A549 treated with CpdA at 1 μM for 4 hours (cell line): ENCODE data around the gene PPAN. TPM values are rescaled to one million over a fixed set of nuclear protein-coding genes. Genes with fewer than 3 reads are reported as not detected.

ENCODE experiments used
- total RNA-seq: library from RNA; stranded (reverse); fragments of 200-300 nt; extraction: Qiagen RNA extraction; gene quantifications from 5 replicates; pipeline ENCODE4 v1.2.3, GENCODE V29; 2022; ENCODE audit warnings: low read depth

PPAN gene
- 41.6 to 62.8 TPM (median 53.8 TPM) in 5 replicates for total RNA-seq

GRCh38 chr19:10106100-10106936, at the start of gene PPAN:
TSS of gene PPAN (plus strand) at chr19:10106362. CDS start at chr19:10106395, 33 bp downstream.

GRCh38 chr19:10085641-10086590, 20.2 kb upstream of the PPAN start, which contains the start of gene SHFL:
TSS of gene SHFL (plus strand) at chr19:10086317. CDS start at chr19:10086428, 111 bp downstream.

GRCh38 chr19:10111405-10111811, 5.2 kb downstream of the PPAN start, which contains the start of gene P2RY11:
TSS of gene P2RY11 (plus strand) at chr19:10111693. CDS start at chr19:10111722, 29 bp downstream.

Other genes starting within 250 kb of the PPAN start
- 8.2 to 12.7 TPM (median 11.7 TPM) in 5 replicates for gene OLFM2, start 169.8 kb upstream of the PPAN start, total RNA-seq
- 3.8 to 5.2 TPM (median 4.0 TPM) in 5 replicates for gene COL5A3, start 95.9 kb upstream of the PPAN start, total RNA-seq
- gene RDH8, start 92.9 kb upstream of the PPAN start, total RNA-seq, result 0.28 to 0.82 TPM (median 0.45 TPM) in 5 replicates
- 7.2 to 8.7 TPM (median 8.0 TPM) in 5 replicates for gene SHFL, start 20.0 kb upstream of the PPAN start, total RNA-seq
- 0.07 to 0.27 TPM (median 0.08 TPM) in 5 replicates for gene ANGPTL6, start 3.7 kb upstream of the PPAN start, total RNA-seq
- gene P2RY11, start 5.3 kb downstream of the PPAN start, total RNA-seq, result 6.8 to 13.7 TPM (median 7.8 TPM) in 5 replicates
- 163 to 185 TPM (median 168 TPM) in 5 replicates for gene EIF3G, start 13.5 kb downstream of the PPAN start, total RNA-seq
- gene DNMT1, start 88.6 kb downstream of the PPAN start, total RNA-seq, result 63.0 to 73.0 TPM (median 65.9 TPM) in 5 replicates
- 1.0 to 1.6 TPM (median 1.2 TPM) in 5 replicates for gene S1PR2, start 125.0 kb downstream of the PPAN start, total RNA-seq
- gene MRPL4, start 145.9 kb downstream of the PPAN start, total RNA-seq, result 55.5 to 80.2 TPM (median 74.8 TPM) in 5 replicates
- 3.4 to 7.4 TPM (median 4.9 TPM) in 5 replicates for gene ICAM1, start 164.8 kb downstream of the PPAN start, total RNA-seq
- gene ICAM4, start 180.6 kb downstream of the PPAN start, total RNA-seq, result 0.10 to 0.20 TPM in 2 of 5 replicates, not detected in the others
- 0.52 to 0.84 TPM (median 0.61 TPM) in 5 replicates for gene ICAM5, start 183.6 kb downstream of the PPAN start, total RNA-seq
- gene ZGLP1, start 203.5 kb downstream of the PPAN start, total RNA-seq, result 0.82 to 3.4 TPM (median 2.0 TPM) in 5 replicates
- gene FDX2, start 209.7 kb downstream of the PPAN start, total RNA-seq, result 26.3 to 41.5 TPM (median 33.5 TPM) in 5 replicates
- 21.6 to 31.6 TPM (median 29.0 TPM) in 5 replicates for gene RAVER1, start 227.2 kb downstream of the PPAN start, total RNA-seq
- gene ICAM3, start 233.3 kb downstream of the PPAN start, total RNA-seq, result 5.2 to 10.3 TPM (median 10.0 TPM) in 5 replicates